ENCODE results near the gene VLDLR.

The VLDLR gene

GRCh38 chr9:2631263-2631662 is 9.7 kb downstream of the VLDLR start:
- Mint-ChIP-seq H3K4me1 (peaks cover 2% of the 10 kb centered on the region), H3K36me3 (no peaks in the 10 kb centered on the region), H3K4me3 (no peak overlapping the region), H3K27ac (no peak overlapping the region), H3K27me3 (peaks cover 3% of the 10 kb centered on the region), H3K9me3 (no peaks in the 10 kb centered on the region)
- DNase-seq, result no peak
- CTCF ChIA-PET, result no interaction called here

GRCh38 chr9:2634153-2634552 is 12.6 kb downstream of the VLDLR start:
- Mint-ChIP-seq H3K27ac (no peak overlapping the region), H3K4me3 (no peak overlapping the region), H3K4me1 (peaks cover 2% of the 10 kb centered on the region), H3K27me3 (no peaks in the 10 kb centered on the region), H3K9me3 (no peaks in the 10 kb centered on the region), H3K36me3 (no peaks in the 10 kb centered on the region)
- CTCF ChIA-PET, result interaction anchor here (1.3 kb wide), 1 partner anchor 11 kb away, joined by 3 read pairs; no protein-coding TSS in a partner anchor
- no peak for DNase-seq

GRCh38 chr9:2634818-2635217 is 13.2 kb downstream of the VLDLR start:
- Mint-ChIP-seq H3K4me3 (no peak overlapping the region), H3K4me1 (peaks cover 2% of the 10 kb centered on the region), H3K9me3 (no peaks in the 10 kb centered on the region), H3K27me3 (no peaks in the 10 kb centered on the region), H3K27ac (no peak overlapping the region), H3K36me3 (no peaks in the 10 kb centered on the region)
- no peak for DNase-seq
- CTCF ChIA-PET, result interaction anchor here (1.3 kb wide), 1 partner anchor 12 kb away, joined by 3 read pairs; no protein-coding TSS in a partner anchor

DNA sequence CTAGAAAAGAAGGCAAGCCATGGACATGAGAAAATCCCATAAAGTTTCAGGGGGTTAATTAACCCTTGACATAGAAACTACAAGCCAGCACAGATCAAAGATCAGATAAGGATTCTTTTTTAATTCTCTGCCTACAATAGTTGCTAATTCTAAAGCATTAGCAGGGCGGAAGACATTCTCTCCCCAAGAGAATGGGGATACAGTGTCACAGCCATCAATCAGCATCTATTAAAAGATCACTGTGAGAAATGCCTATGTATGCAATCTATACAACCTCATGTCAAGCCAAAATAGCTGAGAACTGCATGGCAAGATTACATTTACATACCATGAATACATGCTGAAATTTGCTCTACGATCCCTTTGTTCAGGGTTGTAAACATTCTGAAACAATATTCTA is 14.3 kb downstream of the VLDLR start:
- no peak overlapping the region for H3K4me3 Mint-ChIP-seq
- no peak for DNase-seq
- peaks cover 2% of the 10 kb centered on the region for H3K4me1 Mint-ChIP-seq
- CTCF ChIA-PET, result no interaction called here
- H3K36me3 Mint-ChIP-seq, result peaks cover 3% of the 10 kb centered on the region
- H3K27ac Mint-ChIP-seq, result no peak overlapping the region
- no peaks in the 10 kb centered on the region for H3K9me3 Mint-ChIP-seq
- H3K27me3 Mint-ChIP-seq, result no peaks in the 10 kb centered on the region

- peaks cover 2% of the 10 kb centered on the region for H3K4me1 Mint-ChIP-seq
- CTCF ChIA-PET, result interaction anchor here (1.1 kb wide), 1 partner anchor 11 kb away, joined by 3 read pairs; no protein-coding TSS in a partner anchor
- no peak for DNase-seq
- H3K4me3 Mint-ChIP-seq, result no peak overlapping the region
- H3K27ac Mint-ChIP-seq, result no peak overlapping the region
- peaks cover 8% of the 10 kb centered on the region for H3K36me3 Mint-ChIP-seq
- H3K9me3 Mint-ChIP-seq, result no peaks in the 10 kb centered on the region
- H3K27me3 Mint-ChIP-seq, result no peaks in the 10 kb centered on the region
Measured at GRCh38 chr9:2637390-2637789, 15.8 kb downstream of the VLDLR start.

GRCh38 chr9:2638871-2639673 is 17.5 kb downstream of the VLDLR start:
- CTCF ChIA-PET, result interaction anchor here (0.9 kb wide), 1 partner anchor 17 kb away, joined by 3 read pairs; no protein-coding TSS in a partner anchor
- no peak overlapping the region for H3K27ac Mint-ChIP-seq

GRCh38 chr9:2639786-2640185 is 18.2 kb downstream of the VLDLR start:
- H3K4me1 Mint-ChIP-seq, result no peaks in the 10 kb centered on the region
- no peak overlapping the region for H3K4me3 Mint-ChIP-seq
- H3K27me3 Mint-ChIP-seq, result no peaks in the 10 kb centered on the region
- H3K36me3 Mint-ChIP-seq, result peaks cover 16% of the 10 kb centered on the region
- DNase-seq, result no peak
- no peak overlapping the region for H3K27ac Mint-ChIP-seq
- CTCF ChIA-PET, result no interaction called here
- no peaks in the 10 kb centered on the region for H3K9me3 Mint-ChIP-seq

More at GRCh38 chr9:2638871-2639673, 17.5 kb downstream of the VLDLR start:
- Mint-ChIP-seq H3K4me3 (no peak overlapping the region), H3K9me3 (no peaks in the 10 kb centered on the region), H3K36me3 (peaks cover 16% of the 10 kb centered on the region), H3K4me1 (peaks cover 2% of the 10 kb centered on the region), H3K27me3 (no peaks in the 10 kb centered on the region)
- no peak for DNase-seq

DNA sequence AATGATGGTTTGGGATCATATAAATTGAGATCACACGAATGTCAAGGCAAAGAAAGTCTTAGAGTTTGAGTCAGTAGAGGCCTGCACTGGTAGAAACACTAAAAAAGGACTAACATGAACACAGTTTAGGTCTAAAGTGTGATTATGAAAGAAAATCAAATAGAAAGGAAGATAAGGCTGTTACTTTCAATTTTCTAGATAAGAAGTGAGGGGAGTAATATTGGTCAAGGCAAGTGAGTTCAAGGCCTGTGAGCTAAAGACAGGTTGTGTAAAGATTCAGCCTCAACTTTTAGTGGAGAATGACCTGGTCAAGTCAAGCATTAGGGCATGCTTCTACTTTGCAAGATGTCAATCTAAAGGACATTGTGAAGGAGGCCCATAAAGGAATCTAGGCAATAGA is 19.0 kb downstream of the VLDLR start:
- CTCF ChIA-PET, result no interaction called here
- H3K27ac Mint-ChIP-seq, result no peak overlapping the region
- no peaks in the 10 kb centered on the region for H3K4me1 Mint-ChIP-seq
- H3K36me3 Mint-ChIP-seq, result peaks cover 18% of the 10 kb centered on the region
- no peaks in the 10 kb centered on the region for H3K9me3 Mint-ChIP-seq
- H3K4me3 Mint-ChIP-seq, result no peak overlapping the region
- no peak for DNase-seq
- no peaks in the 10 kb centered on the region for H3K27me3 Mint-ChIP-seq

DNA sequence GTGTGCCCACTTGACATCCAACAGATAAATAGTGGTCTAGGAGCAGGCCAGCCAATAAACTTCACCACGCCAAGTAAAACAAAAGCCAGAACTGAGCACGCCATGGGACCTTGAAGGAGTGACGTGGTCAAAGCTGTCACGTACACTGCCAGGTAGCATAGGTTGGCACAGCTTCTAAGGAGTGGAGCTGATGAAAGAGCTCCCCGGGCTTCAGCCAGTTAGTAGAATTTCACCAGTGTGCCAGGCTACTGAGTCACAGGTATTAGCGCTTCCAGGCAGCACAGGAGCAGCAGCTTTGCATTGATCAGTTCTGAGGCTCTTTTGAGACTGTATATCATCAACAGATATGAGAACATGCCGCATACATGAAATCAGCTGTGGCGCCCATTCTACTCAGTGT is 19.4 kb downstream of the VLDLR start:
- H3K36me3 Mint-ChIP-seq, result peaks cover 19% of the 10 kb centered on the region
- no peak overlapping the region for H3K4me3 Mint-ChIP-seq
- H3K27me3 Mint-ChIP-seq, result no peaks in the 10 kb centered on the region
- H3K4me1 Mint-ChIP-seq, result no peaks in the 10 kb centered on the region
- CTCF ChIA-PET, result no interaction called here
- H3K9me3 Mint-ChIP-seq, result no peaks in the 10 kb centered on the region
- DNase-seq, result no peak
- no peak overlapping the region for H3K27ac Mint-ChIP-seq

GRCh38 chr9:2642068-2642467 is 20.5 kb downstream of the VLDLR start:
- Mint-ChIP-seq H3K27me3 (no peaks in the 10 kb centered on the region), H3K27ac (no peak overlapping the region), H3K4me1 (no peaks in the 10 kb centered on the region), H3K9me3 (no peaks in the 10 kb centered on the region), H3K36me3 (peaks cover 19% of the 10 kb centered on the region), H3K4me3 (no peak overlapping the region)
- DNase-seq, result no peak
- CTCF ChIA-PET, result no interaction called here

GRCh38 chr9:2645569-2645968 is 24.0 kb downstream of the VLDLR start:
- Mint-ChIP-seq H3K27me3 (no peaks in the 10 kb centered on the region), H3K9me3 (no peaks in the 10 kb centered on the region), H3K4me1 (no peaks in the 10 kb centered on the region), H3K27ac (no peak overlapping the region), H3K4me3 (no peak overlapping the region), H3K36me3 (peaks cover 19% of the 10 kb centered on the region)
- DNase-seq, result no peak
- CTCF ChIA-PET, result no interaction called here

DNA sequence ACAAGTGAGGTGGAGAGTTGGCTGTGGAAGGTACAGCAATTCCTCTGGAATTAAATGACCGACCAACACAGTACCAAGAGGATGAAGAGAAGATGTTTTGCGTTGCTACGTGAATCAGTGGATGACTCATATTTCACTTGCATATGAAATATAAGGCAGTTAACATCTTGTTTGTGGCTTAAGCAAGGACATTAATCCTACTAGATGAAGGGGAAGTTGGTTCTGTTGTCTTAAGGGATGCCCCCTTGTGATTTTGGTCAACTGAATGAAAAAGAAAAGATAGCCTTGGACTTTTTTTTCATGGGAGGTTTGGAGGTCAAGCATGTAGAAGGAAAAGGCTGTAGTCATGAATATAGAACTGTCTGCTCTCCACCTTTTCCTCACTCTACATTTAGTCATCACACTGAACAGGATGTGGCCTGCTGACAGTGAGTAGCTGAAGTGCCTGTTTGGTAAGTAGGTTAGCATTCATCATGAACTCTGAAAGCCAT is 33.9 kb downstream of the VLDLR start:
- Mint-ChIP-seq H3K27me3 (no peaks in the 10 kb centered on the region), H3K4me1 (peaks cover 12% of the 10 kb centered on the region), H3K4me3 (no peak overlapping the region), H3K9me3 (no peaks in the 10 kb centered on the region), H3K27ac (peak overlapping the region; percentile 83), H3K36me3 (peaks cover 13% of the 10 kb centered on the region)
- CTCF ChIA-PET, result interaction anchor here (1.9 kb wide), 1 partner anchor 72 kb away, joined by 5 read pairs; no protein-coding TSS in a partner anchor
- DNase-seq, result peak; percentile 51

GRCh38 chr9:2657427-2657826 is 35.8 kb downstream of the VLDLR start:
- no peaks in the 10 kb centered on the region for H3K27me3 Mint-ChIP-seq
- peaks cover 12% of the 10 kb centered on the region for H3K4me1 Mint-ChIP-seq
- peaks cover 12% of the 10 kb centered on the region for H3K36me3 Mint-ChIP-seq
- no peak overlapping the region for H3K4me3 Mint-ChIP-seq
- DNase-seq, result no peak
- H3K27ac Mint-ChIP-seq, result no peak overlapping the region
- CTCF ChIA-PET, result no interaction called here
- no peaks in the 10 kb centered on the region for H3K9me3 Mint-ChIP-seq

DNA sequence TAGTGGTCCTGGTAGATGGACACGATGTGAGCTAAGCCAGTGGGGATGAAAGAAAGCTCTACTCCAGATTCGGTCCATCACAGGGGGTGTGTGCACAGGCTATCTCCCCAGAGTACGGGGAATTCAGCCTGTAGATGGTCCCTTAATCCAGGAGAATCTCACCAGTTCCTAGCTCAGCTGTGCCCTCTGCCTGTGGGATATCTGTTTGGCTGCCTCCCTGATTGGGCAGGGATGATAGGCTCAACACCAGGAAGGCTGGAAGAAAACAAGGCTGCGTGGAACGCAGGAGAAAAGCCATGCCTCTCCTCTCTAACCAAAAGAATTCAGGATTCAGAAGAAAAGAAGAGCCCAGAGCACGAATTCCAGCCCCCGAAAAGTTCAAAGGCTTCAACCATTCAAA is 40.9 kb downstream of the VLDLR start:
- Mint-ChIP-seq H3K4me1 (no peaks in the 10 kb centered on the region), H3K9me3 (peaks cover 3% of the 10 kb centered on the region), H3K27ac (no peak overlapping the region), H3K4me3 (no peak overlapping the region), H3K27me3 (no peaks in the 10 kb centered on the region), H3K36me3 (no peaks in the 10 kb centered on the region)
- CTCF ChIA-PET, result interaction anchor here (2.0 kb wide), 1 partner anchor 66 kb away, joined by 6 read pairs; no protein-coding TSS in a partner anchor
- DNase-seq, result no peak

Data from activated naive CD4-positive, alpha-beta T cell treated with anti-CD3 and anti-CD28 coated beads, Interleukin-2, amount 10 ng/mL, durations not matched to agents 7 days and 5 days (primary cell).